Astrocyte (in vitro differentiated cells and primary cell): Measurements from ENCODE around the gene STING1. TPM values are rescaled to one million over a fixed set of nuclear protein-coding genes. Genes with fewer than 3 reads are reported as not detected.
A peak's percentile ranks its signal among the peaks of the same experiment; 100 is the strongest.

Source experiments
- DNase-seq: peaks from one replicate; pipeline ENCODE4 v3.0.0-alpha.2; 2010; ENCODE audit warnings: low read depth
- FAIRE-seq: peaks from 2 replicates; lab custom pipeline; 2011; peaks lifted over from hg19 to GRCh38; lab: Jason Lieb, UNC
- H2AFZ ChIP-seq: 2 replicates; pipeline ENCODE4 v1.6.0; 2012; ENCODE audit warnings: low read depth, low read length, inconsistent platforms
- H3K27ac ChIP-seq: 2 replicates; pipeline ENCODE4 v1.5.1; 2011; ENCODE audit warnings: low read depth, low read length, inconsistent platforms
- H3K27me3 ChIP-seq: 2 replicates; pipeline ENCODE4 v1.6.0; 2011; ENCODE audit warnings: low read length, inconsistent platforms; ENCODE audit not compliant: insufficient read depth
- H3K36me3 ChIP-seq: 2 replicates; pipeline ENCODE4 v1.5.1; 2011; ENCODE audit warnings: low read length, inconsistent platforms; ENCODE audit not compliant: insufficient read depth
- H3K4me1 ChIP-seq: 2 replicates; pipeline ENCODE4 v1.5.1; 2011; ENCODE audit warnings: low read length, inconsistent platforms; ENCODE audit not compliant: insufficient read depth
- H3K4me2 ChIP-seq: 2 replicates; pipeline ENCODE4 v1.6.0; 2012; ENCODE audit warnings: low read length, inconsistent platforms
- H3K4me3 ChIP-seq: 2 replicates; pipeline ENCODE4 v1.5.1; 2011; ENCODE audit warnings: low read depth, mild to moderate bottlenecking, low read length, inconsistent platforms; ENCODE audit not compliant: insufficient read depth
- H3K79me2 ChIP-seq: 2 replicates; pipeline ENCODE4 v1.6.0; 2012; ENCODE audit warnings: mild to moderate bottlenecking, low read length, inconsistent platforms; ENCODE audit not compliant: insufficient read depth
- H3K9ac ChIP-seq: 2 replicates; pipeline ENCODE4 v1.6.0; 2012; ENCODE audit warnings: mild to moderate bottlenecking, low read length, inconsistent platforms
- H3K9me3 ChIP-seq: 2 replicates; pipeline ENCODE4 v1.5.1; 2012; ENCODE audit warnings: low read depth, mild to moderate bottlenecking, low read length, inconsistent platforms; ENCODE audit not compliant: insufficient read depth
- H4K20me1 ChIP-seq: 2 replicates; pipeline ENCODE4 v1.6.0; 2012; ENCODE audit warnings: low read length, inconsistent platforms; ENCODE audit not compliant: insufficient read depth
- H3K27ac Mint-ChIP-seq: one replicate; pipeline ENCODE4 v1.8.0; 2021; ENCODE audit warnings: mild to moderate bottlenecking, mixed read lengths; ENCODE audit not compliant: unreplicated experiment
- H3K27me3 Mint-ChIP-seq: one replicate; pipeline ENCODE4 v1.8.0; 2021; ENCODE audit warnings: low read depth, mixed read lengths; ENCODE audit not compliant: unreplicated experiment
- H3K36me3 Mint-ChIP-seq: one replicate; pipeline ENCODE4 v1.8.0; 2021; ENCODE audit warnings: low read depth, mixed read lengths; ENCODE audit not compliant: unreplicated experiment
- H3K4me1 Mint-ChIP-seq: one replicate; pipeline ENCODE4 v1.8.0; 2021; ENCODE audit warnings: low read depth, mixed read lengths; ENCODE audit not compliant: unreplicated experiment
- H3K4me3 Mint-ChIP-seq: one replicate; pipeline ENCODE4 v1.8.0; 2021; ENCODE audit warnings: mild to moderate bottlenecking, moderate library complexity, mixed read lengths; ENCODE audit not compliant: unreplicated experiment
- H3K9me3 Mint-ChIP-seq: one replicate; pipeline ENCODE4 v1.8.0; 2021; ENCODE audit warnings: mild to moderate bottlenecking, mixed read lengths; ENCODE audit not compliant: unreplicated experiment
- EZH2 ChIP-seq: IDR thresholded peaks from 2 replicates; pipeline ENCODE4 v1.6.1; 2012; ENCODE audit warnings: mild to moderate bottlenecking, low read length, inconsistent platforms; ENCODE audit not compliant: insufficient read depth
- total RNA-seq: library from RNA; stranded (reverse); gene quantifications from 2 replicates; pipeline ENCODE4 v1.2.1, GENCODE V29; 2021
- TF ChIP-seq, protein P1 (sequence below): IDR thresholded peaks from 2 replicates; pipeline ENCODE4 v1.5.1; 2011; ENCODE audit warnings: low read depth, mild to moderate bottlenecking, inconsistent platforms, low read length, moderate library complexity; ENCODE audit not compliant: insufficient read depth

Gene STING1
- total RNA-seq, 1 donor from 2014 or later = 3.3 TPM

DNA sequence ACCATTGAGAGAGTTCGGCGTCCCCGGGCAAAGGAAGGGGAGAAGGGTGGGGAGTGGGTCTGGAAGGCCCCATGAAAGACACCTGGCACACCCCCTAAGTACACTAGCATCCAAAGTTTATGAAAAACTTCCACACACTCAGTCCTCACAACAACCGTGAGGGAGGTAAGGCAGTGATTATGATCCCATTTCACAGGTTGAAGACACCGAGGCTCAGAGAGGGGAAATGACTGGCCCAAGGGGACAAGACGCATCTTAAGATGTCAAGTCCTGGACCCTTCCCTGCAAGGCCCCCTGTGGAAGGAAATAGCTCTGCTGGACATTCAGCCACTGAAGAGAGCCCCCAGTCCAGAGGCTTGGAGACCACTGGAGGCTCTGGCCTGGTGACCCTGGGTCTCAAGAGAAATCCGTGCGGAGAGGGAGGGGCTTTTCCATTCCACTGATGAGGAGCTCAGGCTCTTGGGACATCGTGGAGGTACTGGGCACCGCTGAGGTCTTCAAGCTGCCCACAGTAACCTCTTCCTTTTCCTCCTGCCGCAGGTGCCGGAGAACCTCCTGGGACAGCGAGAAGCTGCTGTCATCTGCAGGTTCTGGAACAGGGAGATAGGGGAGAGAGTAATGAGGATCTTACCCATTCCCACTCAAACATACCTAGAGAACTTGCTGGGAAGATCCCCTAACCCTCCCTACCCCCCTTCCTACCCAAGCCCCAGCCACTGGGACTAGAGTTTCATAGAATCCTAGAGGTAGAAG lies 6.5 kb downstream of the STING1 start:
- Histone ChIP-seq H2AFZ (no peak overlapping the region), H3K9ac (no peak overlapping the region), H3K27me3 (no peaks in the 10 kb centered on the region), H3K79me2 (peaks cover 5% of the 10 kb centered on the region), H3K4me1 (peaks cover 8% of the 10 kb centered on the region), H3K27ac (no peak overlapping the region), H4K20me1 (no peaks in the 10 kb centered on the region), H3K4me2 (no peak overlapping the region), H3K36me3 (peaks cover 6% of the 10 kb centered on the region), H3K9me3 (no peaks in the 10 kb centered on the region), H3K4me3 (no peak overlapping the region)
- DNase-seq (no peak), FAIRE-seq (no peak)
- no peak overlapping the region for H3K27ac Mint-ChIP-seq
- H3K27me3 Mint-ChIP-seq = peaks cover 45% of the 10 kb centered on the region
- TF ChIP-seq, protein P1, sequence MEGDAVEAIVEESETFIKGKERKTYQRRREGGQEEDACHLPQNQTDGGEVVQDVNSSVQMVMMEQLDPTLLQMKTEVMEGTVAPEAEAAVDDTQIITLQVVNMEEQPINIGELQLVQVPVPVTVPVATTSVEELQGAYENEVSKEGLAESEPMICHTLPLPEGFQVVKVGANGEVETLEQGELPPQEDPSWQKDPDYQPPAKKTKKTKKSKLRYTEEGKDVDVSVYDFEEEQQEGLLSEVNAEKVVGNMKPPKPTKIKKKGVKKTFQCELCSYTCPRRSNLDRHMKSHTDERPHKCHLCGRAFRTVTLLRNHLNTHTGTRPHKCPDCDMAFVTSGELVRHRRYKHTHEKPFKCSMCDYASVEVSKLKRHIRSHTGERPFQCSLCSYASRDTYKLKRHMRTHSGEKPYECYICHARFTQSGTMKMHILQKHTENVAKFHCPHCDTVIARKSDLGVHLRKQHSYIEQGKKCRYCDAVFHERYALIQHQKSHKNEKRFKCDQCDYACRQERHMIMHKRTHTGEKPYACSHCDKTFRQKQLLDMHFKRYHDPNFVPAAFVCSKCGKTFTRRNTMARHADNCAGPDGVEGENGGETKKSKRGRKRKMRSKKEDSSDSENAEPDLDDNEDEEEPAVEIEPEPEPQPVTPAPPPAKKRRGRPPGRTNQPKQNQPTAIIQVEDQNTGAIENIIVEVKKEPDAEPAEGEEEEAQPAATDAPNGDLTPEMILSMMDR = no peak
- TF ChIP-seq EZH2 = no peak
- no peaks in the 10 kb centered on the region for H3K9me3 Mint-ChIP-seq
- no peak overlapping the region for H3K4me3 Mint-ChIP-seq
- peaks cover 11% of the 10 kb centered on the region for H3K4me1 Mint-ChIP-seq
- H3K36me3 Mint-ChIP-seq = no peaks in the 10 kb centered on the region

DNA sequence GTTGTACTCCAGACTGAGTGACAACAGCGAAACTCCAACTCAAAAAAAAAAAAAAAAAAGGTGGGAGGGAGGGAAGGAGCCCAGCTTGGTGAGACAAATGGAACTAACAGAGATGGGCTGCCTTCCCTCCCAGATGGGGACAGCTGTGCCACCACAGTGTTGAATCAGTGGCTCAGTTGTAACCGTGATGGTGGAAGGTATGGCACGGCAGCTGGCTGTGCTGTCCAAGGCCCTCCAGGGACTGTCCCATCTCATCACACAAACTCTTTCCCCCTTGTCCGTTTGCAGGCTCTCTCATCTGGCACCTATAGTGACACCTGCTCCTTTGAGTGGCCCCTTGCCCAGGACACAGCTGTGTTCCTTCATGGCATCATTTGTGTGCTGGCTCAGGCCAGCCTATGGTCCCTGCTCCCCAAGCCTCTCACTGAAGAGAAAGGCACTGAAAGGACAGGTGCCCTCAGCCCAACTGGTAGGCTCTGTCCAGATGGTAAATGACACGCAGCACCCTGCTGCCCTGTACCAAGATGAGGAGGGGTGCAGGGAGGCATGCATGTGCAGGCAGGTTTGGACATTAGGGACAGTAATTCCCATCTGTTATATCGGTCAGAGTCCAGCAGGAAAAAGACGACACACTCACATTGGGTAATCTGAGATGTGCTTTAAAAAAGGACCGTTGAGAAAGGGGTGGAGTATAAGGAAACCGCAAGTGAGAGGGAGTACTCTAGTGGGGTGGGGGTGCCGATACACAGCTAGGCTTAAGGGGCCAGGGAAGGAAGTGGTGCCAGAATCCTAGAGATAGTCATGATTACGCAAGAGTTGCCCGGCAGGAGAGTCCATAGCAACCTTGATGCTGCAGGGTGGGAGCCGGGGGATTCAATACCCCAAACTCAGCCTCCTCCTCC lies 7.4 kb downstream of the STING1 start:
- H3K9ac ChIP-seq = no peak overlapping the region
- no peak overlapping the region for H3K27ac Mint-ChIP-seq
- H3K4me1 Mint-ChIP-seq = peaks cover 11% of the 10 kb centered on the region
- H3K79me2 ChIP-seq = no peaks in the 10 kb centered on the region
- no peak overlapping the region for H3K4me3 ChIP-seq
- DNase-seq = peak; percentile 58
- no peak overlapping the region for H3K4me2 ChIP-seq
- peaks cover 6% of the 10 kb centered on the region for H3K36me3 ChIP-seq
- H2AFZ ChIP-seq = no peak overlapping the region
- H3K4me1 ChIP-seq = peaks cover 4% of the 10 kb centered on the region
- no peaks in the 10 kb centered on the region for H3K36me3 Mint-ChIP-seq
- no peak for FAIRE-seq
- no peaks in the 10 kb centered on the region for H3K9me3 ChIP-seq
- no peak overlapping the region for H3K4me3 Mint-ChIP-seq
- H3K27me3 Mint-ChIP-seq = peaks cover 45% of the 10 kb centered on the region
- TF ChIP-seq, protein P1 = no peak
- no peak for TF ChIP-seq EZH2
- no peak overlapping the region for H3K27ac ChIP-seq
- H3K9me3 Mint-ChIP-seq = no peaks in the 10 kb centered on the region
- H3K27me3 ChIP-seq = no peaks in the 10 kb centered on the region
- H4K20me1 ChIP-seq = no peaks in the 10 kb centered on the region
